GM19324 (cell line): ENCODE measurements around the gene PPP2R3A.
A peak's percentile ranks its signal among the peaks of the same experiment; 100 is the strongest.
"Not testable (repeated sequence)": the region's sequence is repeated elsewhere in the genome, so short reads cannot be mapped to it uniquely, and the experiment has no call there.

ENCODE experiments used
- ATAC-seq: cut with Tn5 transposase; IDR thresholded peaks from one replicate; pipeline ENCODE4 v1.9.1; 2021; ENCODE audit warnings: mild to moderate bottlenecking, moderate library complexity; ENCODE audit not compliant: unreplicated experiment, low FRiP score

The PPP2R3A gene

GRCh38 chr3:135965506-135966270, at the start of gene PPP2R3A:
PPP2R3A (plus strand) TSS chr3:135965728; CDS start chr3:136001499, 35,771 bp downstream.
- ATAC-seq: peak; percentile 85

DNA sequence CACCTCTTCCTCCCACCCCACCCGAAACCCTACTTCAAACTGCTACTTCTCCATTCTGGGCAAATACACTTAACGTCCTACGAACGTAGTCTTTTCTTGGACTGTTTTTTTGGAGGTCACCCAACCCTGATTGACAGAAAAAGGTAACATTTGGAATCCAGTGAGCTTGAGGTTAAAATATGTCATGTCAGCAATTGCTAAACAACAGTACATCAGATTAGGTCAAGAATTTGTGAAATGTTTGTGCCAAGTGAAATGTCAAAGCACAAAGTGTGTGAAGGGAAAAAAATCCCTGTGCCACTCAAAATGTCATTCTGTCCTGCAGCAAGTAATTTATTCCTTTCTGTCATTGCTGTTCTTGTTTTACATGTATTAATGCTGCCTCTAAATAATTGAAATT, 49.2 kb upstream of the PPP2R3A start:
- no peak for ATAC-seq

- no peak for ATAC-seq
Observed at GRCh38 chr3:135917076-135917475, 48.5 kb upstream of the PPP2R3A start.

- no peak for ATAC-seq
Observed at GRCh38 chr3:135917927-135918597, 47.5 kb upstream of the PPP2R3A start.

GRCh38 chr3:135918600-135918999, 46.9 kb upstream of the PPP2R3A start:
- ATAC-seq: no peak

- ATAC-seq: no peak
Observed at GRCh38 chr3:135920275-135920674, 45.3 kb upstream of the PPP2R3A start.

DNA sequence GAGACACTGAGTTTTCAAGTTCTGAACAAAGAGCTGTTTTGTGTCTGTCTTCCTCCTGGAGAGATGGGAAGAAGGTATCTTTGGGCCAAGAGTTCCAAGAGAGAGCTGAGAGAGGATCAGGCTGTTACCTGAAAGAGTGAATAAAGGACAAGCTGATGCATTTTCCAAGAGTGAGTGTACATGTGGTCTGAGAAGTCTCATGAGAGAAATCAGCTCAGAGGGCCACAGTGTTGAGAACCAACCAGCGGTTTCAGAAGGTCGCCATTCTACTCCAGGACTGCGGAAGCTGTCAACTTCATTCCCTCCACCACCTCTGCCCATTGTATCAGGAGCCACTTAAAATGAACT, 42.7 kb upstream of the PPP2R3A start:
- ATAC-seq: no peak

DNA sequence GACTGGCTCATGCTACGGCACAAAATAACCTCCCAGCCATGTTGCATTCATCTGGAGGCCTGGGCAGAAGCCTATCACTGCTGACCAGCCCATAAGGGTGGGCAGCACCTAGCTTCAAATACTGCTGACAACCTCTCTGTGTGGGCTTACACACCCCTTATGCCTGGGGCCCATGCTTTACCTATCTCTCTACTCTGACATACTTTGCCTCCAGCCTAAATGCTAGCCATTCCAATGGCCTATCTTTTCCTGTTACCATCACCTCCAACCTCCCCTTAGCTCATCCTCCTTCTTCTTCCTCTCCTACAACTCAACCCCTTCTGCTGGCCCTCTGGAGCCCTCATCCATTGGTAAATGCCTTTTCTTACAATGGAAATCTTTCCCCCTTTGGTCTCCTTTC, 41.0 kb upstream of the PPP2R3A start:
- ATAC-seq: no peak

DNA sequence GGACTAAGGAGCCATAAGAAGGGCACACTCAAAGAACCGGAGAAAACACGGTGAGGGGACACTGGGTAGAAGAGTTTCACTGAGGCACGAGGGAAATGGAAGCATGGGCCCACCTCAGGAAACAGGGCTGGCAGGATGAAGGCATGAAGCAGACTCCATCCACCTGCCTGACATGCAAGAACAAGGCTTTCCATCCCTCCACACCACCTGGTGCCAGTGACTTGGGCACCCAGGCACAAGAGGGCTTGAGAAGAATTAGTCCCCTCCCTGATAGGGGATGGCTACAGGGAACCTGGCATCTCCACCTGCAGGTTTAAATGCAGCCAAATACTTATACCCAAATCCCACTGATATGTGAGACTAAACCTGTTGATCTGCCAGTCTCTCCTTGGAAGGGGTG, 38.9 kb upstream of the PPP2R3A start:
- no peak for ATAC-seq

GRCh38 chr3:135927155-135927554, 38.4 kb upstream of the PPP2R3A start:
- ATAC-seq: no peak

DNA sequence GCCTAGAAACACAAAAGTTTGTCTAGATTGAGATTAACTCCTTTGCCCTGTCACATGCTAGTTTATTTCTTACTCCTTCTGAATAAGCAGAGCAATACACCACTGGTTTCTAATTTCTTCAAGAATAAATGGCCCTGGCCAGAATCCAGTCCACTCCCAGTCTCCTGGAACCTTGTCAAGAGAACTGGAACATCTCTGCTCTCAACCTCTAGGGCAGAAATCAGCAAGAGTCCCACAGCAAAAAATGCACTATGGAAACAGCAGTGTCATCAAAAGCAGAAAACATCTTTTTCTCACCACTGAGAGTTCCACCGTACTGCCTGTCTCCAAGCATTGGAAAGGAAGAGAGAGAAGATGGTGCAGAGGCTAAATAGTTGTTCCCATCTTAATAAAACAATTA, 35.9 kb upstream of the PPP2R3A start:
- no peak for ATAC-seq

DNA sequence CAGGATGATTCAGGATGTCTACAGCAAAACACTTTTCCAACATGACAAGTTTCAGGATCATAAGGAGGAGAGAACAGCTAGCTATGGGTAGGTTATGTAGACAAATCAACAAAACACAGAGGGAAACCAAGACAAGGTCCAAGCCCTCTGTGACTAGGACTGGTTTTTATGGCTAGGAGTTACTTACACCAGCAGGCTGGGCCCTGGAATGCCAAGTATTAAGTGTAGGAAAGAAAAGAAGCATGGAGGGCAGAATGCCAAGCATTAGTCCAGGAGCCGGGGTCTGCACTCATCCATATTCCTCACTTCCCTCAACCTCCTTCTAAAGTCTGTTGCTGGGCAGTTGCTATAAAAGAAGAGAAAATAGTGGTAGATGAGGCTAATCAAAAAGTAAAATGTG, 35.3 kb upstream of the PPP2R3A start:
- ATAC-seq: no peak

- not testable (repeated sequence) for ATAC-seq
Observed at GRCh38 chr3:135935171-135935570, 30.4 kb upstream of the PPP2R3A start.

GRCh38 chr3:135937766-135938165, 27.8 kb upstream of the PPP2R3A start:
- ATAC-seq: not testable (repeated sequence)

DNA sequence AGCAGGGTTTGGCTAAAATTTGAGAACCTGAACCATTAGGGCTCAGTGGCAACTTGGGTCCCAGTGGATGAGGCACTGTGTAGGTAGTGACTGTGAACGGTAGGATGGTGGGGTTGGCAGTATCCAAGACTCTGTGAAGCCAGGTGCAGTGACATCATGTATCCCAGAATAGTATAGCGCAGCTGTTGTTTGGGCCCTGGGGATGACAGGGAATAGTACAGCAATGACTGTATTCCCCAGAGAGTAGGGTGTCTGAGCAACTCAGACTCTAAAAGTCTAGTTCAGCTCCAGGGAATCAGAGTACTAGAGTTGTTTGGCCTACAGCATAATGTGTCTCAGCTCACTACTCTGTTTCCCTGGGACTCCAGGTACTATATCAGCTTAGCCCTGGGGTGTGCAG, 20.7 kb upstream of the PPP2R3A start:
- ATAC-seq: no peak

- no peak for ATAC-seq
Observed at GRCh38 chr3:135950941-135951340, 14.6 kb upstream of the PPP2R3A start.

DNA sequence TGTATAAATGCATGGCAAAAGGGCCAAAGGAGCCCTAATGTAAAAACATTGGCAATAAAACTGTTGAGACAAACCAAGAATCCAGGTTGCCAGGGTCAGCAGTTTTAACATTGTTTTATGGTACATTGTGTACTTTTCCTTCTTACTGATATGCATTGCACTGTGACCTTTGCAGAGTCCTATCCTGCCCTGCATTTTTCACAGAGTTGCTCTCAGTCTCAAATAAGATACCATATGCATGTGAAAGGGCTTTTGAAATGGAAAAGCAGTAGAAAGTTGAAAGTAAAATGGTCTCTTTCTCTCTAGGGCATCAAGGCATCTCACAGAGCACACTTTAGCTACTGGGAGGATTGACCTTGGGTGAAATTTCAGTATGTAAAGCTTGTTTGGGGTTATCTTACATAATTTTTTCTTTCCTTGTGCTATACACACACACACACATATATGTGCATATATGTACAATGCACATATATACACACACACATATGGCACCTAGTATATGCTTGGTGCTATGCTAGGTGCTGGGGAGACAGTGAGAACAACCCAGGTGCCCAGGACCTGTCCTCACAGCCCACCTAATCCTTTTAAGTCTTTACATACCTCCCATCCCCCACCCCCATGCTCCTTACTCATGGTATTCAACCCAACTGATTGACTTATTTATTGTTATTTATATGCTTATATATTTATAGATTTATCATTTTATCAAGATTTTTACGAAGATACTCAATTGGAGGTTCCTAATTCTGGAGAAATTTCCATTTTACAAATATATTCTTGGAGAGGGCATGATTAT, 1.2 kb upstream of the PPP2R3A start:
- no peak for ATAC-seq

DNA sequence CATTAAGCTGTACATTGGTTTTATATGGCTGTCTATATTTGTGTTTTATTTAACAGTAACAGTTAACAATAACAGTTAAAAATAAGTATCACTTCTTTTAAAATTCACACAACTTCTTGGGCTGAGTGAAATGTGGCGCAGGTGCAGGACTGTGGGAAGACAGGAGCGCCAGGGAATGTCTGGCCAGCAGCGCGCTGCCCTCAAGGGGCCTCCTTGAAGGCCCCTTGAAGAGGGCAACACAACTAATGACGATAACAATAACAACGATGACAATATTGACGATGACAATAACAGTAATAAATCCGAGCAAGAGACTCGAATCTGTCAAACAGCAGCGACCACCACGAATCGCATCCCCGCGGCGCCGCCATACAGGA, 411 bp upstream of the PPP2R3A start:
- no peak for ATAC-seq

DNA sequence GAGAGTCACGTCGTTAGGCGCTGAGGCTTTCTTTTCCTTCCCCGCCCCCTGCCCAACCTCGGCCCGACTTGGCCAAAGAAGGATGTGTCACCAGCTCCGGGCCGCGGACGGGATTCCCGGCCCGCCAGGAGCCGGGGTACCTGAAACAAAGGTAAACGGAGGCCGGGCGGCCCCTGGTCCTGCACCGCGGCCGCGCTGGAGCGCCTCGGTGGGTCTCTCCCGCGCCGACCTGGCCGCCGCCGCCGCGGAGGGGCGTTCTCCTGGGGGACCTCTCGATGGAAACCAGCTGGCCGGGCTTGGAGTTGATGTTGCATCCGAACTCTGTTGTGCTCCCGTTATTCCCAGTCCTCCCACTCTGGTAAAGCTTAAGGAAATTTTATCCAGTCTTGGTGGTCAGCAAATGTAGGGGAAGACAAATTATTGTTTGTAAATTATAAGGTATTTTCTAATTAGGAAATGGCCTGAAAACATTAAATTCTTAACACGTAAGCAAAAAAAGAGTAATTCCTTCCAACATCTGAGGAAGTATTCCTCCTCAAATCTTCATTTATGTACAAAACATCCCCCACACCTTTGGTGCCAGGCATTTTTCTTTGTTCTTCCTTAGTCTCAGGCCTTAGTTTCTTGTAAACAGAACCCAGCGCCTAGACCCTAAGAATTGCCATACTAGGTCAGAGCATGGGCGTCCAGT, 888 bp downstream of the PPP2R3A start:
- no peak for ATAC-seq

- ATAC-seq: no peak
Observed at GRCh38 chr3:135966962-135967274, 1.4 kb downstream of the PPP2R3A start.

DNA sequence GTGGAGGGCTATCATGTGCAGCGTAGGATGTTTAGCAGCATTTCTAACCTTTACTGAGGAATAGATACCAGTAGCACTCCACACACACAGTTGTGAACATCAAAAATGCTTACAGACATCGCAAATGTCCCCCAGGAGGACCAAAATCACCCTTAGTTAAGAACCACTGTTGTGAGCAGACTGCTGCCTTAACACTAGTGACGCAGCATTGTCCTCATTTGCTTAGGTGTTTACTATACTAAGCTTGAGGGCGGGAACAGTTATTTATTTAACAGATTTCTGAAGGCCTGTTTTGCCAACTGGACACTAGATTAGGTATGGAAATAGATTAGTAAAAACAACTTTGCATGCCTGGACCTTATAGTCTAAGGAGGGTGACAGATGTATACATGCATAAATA, 2.3 kb downstream of the PPP2R3A start:
- no peak for ATAC-seq
